CD4-positive, alpha-beta T cell treated with Interleukin-21 for 1 hour (primary cell): ENCODE results near the gene DGKG.

Experiments used
- DNase-seq: peaks from one replicate; pipeline ENCODE4 v3.0.0-alpha.2; 2020

DGKG gene

DNA sequence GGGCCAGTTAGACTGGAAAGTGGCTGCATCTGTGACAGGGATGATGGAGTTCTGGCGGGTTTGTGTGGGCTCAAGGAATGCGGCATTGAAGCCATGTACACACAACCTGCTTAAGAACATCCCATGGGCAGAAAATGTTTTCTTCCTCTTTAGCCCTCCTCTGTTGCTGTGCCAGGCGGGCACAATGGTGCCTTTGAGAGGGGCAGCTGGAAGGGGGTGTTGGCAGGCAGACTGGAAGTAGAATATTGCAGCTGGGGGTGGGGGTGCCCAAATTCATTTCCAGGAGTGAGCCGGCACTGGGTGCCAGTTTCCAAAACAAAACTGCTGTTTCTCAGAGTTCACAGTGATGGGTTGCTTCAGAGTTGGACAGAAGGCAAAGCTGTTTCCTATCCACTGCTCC is 161.3 kb downstream of the DGKG start:
- no peak for DNase-seq

DNA sequence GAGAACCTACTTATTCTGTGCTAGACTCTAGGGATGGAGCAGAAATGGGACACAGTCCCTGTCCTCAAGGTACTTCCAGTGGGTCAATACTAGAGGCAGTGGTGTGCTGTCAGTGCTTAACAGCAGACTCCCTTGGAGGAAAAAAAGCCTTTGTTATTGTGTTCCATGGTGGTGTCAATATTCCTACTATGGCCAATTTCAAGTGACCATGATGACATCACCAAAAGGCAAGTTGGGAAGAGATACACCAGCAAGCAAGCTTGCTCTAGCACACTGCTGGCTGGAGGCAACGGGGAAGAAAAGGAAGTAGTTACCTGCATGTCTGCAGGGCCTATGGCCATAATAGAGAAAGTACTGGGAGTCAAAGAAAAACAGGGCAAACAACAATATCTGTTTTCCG is 163.6 kb downstream of the DGKG start:
- DNase-seq: no peak

DNA sequence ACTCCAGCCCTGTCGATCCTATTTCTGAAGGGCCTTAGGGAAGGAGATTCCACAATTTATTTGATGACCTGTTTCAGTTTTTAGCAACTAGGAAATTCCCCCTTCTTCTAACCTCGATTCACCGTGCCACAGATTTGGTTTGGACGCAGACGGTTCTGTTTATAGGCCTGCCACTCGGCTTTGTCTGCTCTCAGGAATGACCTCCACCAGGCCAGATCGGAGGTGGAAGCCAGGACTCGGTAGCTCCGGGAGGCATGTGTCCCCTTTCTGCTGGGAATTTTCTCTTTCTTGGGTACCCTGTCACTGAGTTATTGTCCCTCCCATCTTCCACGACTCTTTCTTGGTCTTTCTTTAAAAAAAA is 167.6 kb downstream of the DGKG start:
- DNase-seq: no peak

DNA sequence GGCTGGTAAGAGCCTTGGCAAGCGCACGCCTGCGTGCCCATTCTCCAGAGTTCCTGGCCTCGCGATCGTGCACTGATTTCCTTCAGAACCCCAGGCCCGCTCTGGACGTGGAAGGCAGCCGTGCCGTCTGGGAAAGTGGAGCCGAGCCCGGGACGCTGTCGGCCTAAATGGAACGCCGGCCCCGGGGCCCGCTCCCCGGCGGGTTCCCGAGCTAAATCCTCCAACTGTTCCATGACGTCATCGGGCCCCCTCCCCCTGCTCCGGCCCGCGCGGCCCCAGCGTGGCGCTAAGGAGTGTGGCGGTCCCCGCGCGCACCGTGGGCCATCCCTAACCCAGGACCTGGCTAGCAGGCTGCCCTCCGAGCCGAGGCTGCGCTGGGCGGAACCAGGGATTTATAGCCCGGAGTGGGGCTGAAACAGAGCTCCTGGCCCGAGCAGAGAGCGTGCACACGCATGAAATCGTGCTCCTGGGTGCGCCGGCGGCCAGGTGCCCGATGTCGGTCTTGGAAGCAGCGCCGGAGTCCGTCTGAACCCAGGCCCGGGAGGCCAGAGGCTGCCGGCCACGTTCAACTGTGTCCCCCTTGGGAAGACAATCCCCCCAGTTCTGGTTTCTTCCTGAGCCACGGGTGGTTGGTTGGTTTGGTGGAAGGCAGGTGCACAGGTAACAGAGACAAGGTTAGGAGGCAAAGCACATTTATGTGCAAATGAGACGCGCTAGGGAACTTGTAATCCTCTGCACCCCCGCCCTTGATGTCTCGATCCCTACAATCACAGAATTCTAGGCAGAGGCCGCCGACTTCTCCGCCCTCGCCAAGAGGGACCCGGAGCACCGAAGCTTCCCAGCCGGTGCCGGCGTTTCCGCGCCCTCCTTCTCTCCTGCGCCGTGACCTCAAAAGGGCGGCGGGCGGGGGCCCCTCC is 168.2 kb downstream of the DGKG start:
- no peak for DNase-seq

DNA sequence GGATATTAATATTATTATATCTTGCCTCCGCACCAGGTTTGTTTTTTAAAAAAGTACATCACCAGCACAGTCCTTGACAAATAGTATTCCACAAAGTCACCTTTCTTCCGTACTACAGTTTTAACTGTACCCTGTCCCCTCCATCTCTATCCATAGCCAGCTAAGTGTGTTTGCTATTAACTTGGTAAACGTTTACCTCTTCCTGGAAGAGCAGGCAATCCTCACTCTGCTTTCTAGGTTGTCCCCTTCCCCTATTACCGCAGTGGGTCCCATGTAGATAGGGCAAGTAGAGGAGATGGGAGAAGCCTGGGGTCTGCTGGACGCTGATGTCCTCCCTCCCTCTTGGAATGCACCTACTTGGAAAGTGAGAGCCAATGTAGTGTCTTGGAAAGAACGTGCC is 169.2 kb downstream of the DGKG start:
- DNase-seq: no peak

DNA sequence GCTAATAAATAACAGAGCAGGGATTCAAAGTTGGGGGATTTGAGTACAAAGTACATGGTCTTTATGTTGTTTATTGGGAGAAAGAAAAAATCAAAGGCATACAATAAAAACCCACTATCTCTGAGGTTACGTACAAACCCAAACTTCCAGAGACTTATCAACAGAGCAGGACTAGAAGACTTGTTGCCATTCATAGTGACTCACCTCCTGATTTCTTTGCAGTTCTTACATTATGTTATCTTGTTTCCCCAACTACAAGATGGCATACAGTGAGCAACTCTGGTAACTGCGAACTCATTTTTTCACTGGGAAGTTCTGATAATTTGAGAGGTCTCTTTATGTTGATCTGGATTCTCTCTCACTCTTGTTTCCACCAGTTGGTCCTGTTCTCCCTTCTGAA is 172.5 kb downstream of the DGKG start:
- no peak for DNase-seq

DNA sequence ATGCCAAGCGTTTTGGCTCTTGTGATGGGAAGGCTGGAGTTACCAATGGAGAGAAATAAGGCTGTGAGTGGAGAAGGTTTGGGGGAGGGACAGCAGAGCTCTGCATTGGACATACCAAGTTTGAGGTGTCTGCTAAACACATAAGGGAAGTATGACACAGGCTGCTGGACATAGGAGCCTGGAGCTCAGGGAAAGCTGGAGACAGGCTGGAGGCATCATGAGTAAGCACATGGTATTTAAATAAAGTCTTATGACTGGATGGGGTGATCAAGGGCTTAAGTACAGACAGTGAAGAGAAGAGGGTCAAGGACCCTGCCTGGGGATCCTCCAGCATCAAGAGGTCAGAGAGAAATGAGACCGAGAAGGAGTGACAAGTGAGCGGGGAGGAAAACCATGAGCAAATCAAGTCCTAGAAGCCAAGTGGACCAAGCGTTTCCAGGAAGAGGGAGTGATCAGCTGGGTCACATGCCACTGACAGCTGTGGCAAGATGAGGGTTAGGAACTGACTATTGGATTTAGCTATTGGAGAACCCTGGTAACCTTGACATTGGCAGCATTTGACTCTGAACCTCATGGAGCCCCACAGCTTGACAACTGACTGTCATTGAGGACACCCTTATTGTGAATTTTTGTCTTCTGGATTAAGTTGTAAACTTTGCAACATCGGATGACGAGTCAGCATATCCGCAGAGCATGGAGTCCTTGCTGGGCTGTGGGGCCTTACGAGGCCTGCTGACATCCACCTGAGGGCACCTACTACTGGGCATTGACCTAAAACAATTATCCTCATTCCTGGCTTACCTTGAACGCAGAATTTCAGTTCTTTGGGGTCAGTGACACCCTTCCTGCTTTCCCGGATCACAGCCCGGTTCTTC is 174.4 kb downstream of the DGKG start:
- DNase-seq: no peak

DNA sequence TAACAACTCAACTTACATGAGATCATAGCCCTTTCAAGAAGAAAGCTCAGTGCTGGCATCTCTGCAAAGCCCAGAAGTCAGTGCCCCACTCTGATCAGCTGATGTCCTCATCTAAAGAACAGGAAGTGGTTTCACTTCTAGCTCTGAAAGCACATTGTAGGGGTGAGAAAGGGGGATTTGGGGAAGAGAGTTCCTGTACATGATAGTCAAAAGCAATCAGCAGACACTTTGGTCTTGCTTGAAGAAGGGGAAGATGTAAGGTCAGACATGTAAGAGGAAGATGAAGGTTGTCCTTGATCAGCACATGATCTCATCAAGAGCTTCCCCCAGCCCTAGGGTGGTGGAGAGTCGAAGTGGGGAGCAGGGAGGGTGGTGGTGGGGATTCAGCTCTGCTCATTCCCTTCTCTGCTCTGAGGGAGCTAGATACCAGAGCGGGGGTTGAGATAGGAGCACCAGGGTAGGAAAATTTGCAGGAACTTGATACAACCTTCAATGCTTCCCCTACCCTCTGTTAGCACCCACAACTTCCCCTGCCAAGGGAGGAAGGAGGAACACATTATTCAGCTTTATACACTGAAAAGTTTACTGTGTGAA is 176.7 kb downstream of the DGKG start:
- peak; percentile 40 for DNase-seq

DNA sequence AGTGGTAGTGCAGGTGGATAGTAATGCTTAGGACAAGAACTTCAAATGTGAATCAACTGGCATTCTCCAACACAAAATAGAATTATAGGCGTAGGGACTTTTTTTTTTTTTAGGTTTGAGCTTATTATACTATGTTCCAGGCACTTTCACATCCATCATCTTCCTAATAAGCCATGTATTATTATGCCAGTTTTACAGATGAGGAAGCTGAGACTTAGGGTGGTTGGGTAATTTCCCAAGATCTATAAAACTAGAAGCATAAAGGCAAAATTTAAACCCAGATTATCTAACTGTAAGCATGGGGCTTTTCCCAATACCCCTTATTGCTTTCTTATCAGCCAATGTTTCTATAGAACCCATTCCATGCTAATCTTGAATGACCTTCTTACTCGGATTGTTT is 178.0 kb downstream of the DGKG start:
- DNase-seq: no peak

DNA sequence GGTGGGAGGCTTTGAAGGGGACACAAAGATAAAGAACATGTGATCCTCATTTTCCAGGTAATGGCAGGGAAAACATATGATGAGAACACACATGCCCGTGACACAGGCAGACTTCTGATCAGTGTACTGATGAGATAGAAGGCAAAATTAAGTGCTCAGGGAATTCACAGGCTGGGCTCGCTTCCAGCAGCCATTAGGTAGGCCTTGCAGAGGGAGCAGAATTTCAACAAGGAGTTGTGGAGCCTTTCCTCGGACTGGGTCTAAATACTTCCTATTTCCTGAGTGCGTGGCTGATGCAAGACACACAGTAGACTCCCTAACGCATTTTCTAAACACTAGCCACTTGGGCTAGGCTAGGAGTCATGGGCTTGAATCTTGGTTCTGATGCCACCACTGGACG is 179.2 kb downstream of the DGKG start:
- no peak for DNase-seq

DNA sequence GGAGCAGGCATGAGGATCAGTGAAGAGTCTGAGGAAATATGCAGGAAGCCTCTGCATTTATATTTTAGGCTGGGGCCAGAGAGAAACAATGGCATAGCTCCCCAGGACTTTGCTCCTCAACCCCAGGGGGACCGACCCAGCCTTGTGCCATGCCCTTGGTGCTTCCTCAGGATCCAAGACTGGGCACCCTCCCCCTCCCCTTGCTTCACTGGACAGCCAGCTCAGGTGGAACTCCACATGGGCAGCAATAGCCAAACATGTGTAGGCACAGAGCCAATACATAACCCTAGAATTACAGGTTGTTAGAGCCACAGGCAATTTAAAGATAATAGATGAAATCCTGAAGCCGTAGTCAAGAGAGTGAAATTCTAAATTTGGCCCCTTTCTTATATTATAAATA is 180.1 kb downstream of the DGKG start:
- no peak for DNase-seq

DNA sequence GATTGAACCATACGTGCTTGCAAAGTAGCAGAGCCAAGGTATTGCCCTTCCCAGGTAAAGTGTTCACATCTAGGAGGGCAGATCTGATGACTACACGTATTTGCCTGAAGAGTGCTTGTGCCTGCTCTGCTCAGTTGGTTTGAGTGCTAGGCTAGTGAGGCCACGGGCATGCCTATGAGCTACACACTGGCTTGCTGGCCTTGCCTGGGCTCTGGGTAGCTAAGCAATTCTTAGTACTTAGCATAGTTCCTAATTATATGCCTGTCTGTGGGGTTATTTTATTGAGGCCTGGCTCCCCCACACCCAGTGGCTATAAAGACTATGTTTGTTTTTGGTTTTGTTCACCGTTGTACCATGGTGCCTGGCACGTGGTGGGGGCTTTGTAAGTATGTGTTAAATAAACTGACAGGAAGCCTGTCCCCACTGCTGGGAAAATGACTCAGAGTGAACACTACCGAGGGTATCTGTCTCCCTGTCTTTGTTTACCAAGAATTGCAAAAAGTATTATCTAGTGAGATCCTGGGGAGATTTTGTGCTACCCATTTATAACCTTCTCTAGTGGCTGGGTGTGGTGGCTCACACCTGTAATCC is 181.0 kb downstream of the DGKG start:
- no peak for DNase-seq

DNA sequence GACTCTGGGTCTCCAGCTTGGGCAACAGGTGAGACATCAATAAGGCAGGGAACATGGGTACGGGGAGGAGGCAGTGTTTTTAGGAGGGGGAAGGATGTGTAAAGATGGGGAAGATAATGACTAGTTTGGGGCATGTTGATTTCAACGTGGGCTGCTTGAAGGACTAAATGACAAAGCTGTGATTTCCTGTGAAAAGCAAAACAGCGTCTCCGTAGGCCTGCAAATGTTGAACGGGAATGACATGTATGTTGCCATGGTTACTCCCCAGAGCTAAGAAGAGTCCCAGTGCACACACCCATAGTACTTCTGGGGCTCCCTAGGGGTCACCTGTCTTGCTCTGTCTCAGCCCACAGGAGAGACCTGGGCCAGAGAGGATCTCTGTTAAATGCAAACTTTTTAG is 181.9 kb downstream of the DGKG start:
- peak; percentile 14 for DNase-seq

DNA sequence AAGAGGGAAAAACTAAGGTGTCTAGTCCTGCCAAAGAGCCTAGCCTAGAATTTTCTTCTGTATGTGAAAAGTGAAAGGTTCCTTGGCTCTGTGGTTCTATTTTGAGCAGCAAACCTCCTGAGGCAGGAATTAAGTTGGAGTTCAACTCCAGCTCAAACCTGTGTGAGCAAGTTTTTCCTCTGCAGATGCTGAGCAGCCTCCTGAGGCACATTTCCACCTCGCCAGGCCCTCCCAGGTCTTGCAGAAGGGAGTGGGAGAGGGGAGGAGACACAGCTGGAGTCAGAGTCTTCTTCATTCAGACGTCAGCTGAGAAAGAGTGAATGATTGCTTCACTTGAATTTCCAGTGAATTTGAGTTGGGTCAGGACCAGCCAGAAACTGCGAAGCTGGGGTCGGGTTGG is 183.6 kb downstream of the DGKG start:
- DNase-seq: no peak

DNA sequence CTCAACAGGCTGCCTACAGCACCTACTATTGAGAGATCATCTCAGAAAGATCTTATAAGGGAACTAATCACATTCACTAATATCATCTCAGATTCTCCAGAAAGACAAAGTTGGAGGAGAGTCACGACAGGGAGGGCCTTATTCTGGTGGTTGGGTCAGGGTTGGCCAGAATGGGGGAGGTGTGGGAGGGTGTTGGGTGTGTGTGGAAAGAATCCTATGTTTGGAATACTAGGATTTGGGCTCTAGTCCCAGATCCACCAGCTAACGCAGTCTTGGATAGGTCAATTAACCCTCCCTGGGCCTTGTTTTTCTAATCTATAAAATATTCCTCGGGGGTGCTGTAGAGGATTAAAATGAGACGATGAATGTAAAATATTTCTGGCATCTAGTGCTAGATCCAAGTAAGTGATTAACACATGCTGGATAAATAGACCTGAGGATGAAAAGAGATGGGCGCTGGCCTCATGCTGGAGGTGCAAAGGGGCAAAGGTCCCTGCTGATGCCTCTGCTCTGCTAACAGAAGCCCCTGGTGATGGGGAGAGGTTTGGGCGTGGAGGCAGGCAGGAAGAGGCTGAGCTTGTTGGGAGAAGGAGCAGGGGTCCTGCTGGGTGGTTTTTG is 185.6 kb downstream of the DGKG start:
- no peak for DNase-seq

DNA sequence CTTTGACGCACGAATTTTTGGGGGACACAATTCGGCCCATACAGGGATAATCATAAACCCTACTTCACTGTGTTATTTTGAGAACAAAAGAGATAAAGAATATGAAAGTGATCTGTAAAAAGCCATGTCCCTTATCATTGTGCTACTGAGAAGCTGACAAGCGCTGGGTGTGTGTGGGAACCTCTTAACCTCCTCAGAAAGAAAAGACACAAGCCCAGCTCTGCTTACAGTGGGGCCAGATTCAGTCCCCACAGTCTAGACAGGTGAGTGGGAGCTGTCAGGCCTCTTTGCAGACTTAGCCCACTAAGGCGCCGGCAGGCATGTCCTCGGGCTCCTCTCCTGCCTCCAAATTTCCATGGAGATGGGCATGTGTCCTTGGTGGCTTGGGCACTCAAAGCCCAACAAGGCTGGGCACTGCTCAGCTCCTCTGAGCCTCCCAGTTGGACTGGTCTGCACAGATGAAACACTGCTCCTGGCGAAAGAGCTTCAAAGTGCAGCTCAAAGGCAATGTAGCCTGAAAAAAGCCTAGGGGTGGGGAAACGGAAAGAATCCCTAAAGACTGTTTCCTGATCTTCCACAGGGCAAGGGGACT is 188.7 kb downstream of the DGKG start:
- DNase-seq: no peak

DNA sequence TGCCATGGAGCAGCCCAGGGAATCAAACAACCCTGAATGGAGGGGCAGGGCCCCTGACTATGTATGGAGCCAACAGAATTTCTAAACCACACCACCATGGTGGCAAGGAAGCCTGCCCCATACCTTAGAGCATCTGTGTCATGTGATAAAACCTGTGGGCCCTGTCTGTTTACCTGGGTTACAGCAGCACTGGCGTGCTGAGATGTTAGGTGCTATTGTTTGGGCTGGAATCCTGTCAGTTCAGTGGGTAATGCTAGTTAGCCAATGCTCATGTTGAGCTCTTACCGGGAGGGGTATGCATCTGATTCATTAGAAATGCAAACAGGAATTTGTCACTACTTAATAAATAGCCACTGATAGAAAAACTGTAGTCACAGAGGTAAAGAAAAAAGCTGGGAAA is 189.7 kb downstream of the DGKG start:
- no peak for DNase-seq

DNA sequence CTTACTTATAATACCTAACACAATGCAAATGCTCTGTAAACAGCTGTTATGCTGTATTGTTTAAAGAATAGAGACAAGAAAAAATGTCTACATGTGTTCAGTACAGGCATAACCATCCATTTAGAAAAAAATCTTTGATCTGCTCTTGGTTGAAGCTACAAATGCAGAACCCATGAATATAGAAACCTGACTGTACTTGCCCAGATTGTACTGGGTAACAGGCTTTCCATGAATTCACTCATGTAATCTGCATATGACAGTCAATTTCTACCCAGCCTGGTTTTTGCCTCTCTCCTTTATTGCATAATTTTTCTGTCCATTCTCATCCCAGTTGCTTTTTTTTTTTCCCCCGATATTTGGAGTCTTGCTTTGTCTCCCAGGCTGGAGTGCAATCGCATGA is 190.5 kb downstream of the DGKG start:
- no peak for DNase-seq

DNA sequence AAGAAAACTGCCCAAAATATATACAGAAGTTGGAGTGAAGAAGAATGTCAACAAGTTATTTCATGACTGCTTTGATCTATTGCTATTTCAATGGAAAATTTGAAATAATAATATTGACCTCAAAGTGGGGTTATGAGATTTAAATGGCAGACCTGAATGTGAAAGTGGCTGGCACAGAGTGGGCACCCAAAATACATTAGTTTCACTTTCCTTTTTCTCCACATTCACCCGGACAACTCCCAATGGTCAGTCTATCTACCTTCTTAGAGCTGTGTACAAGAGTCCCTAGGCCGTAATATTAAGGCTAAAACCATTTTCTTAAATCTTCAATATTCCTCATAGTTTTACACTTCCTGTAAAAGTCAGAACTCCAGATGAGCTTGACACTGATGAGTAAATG is 191.5 kb downstream of the DGKG start:
- no peak for DNase-seq

DNA sequence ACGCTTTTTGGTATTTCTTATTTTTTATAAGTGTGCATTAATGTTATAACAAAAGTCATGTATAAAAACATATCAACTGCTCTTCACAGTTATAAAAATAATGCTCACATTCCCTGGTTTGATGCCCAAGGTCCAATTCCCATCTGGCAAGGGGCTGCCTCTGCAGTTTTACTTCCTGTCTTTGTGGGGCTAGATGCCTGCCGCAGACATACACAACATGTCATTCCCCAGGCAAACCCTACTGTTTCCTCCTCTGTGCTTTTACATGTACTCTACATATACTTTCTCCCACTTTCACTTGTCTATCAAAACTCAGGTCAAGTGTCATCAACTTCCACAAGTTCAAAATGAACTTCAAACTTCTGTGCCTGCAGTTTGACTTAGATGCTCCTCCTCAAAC is 192.7 kb downstream of the DGKG start:
- DNase-seq: no peak

DNA sequence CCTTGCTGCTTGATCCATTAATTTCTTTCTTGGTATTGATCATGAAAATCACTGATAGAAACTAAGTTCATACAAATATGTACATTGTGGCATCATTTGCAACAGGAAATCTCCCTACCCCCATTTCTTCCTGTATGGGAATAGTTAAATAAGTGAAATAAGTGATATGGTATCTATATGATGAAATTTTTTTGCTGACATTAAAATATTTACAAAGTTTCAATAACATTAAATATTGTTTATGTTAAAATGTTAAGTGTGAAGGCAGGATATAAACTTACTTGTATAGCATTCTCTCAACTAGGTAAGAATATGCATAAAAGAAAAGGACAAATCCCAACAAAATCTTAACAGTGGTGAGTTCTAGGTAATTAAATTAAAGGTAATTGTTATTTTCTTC is 193.1 kb downstream of the DGKG start:
- no peak for DNase-seq

DNA sequence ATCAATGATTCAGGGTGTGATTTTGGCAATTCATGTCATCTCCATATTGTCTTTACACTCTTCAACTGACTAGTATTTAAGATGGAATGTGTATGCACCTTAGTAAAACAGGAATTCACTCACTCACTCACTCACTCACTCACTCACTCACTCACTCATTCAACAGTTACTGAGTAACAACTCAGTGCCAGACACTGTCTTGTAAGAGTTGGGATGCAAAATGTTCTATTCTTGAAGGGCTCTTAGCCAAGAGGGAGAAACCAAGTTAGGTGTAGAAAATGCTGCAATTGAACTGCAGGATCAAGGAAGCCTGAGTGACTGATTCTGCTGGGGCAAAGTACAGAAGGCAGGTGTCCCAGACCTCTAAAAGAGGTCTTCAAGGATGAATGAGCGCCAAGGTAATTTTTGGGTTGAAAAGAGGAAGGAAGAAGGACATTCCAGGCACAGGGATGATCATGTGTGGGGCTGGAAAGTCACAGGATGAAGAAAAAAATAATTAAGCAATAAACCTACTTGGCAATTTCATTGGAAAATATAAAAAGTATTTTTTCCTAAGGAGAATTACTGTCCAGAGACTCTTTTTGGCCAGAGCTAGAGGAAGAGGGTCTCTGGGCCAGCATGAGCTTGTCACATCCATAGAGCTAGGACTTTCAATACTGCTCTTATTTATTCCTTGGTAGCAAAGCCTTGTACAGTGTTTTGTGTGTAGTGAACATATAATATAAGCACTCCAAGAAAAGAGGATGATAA is 194.2 kb downstream of the DGKG start:
- no peak for DNase-seq
